H1 (cell line): ENCODE results near the gene GRM4. TPM values are rescaled to one million over a fixed set of nuclear protein-coding genes. Genes with fewer than 3 reads are reported as not detected.

ENCODE experiments used
- BRCA1 ChIP-seq: IDR thresholded peaks from 2 replicates; pipeline ENCODE4 v1.6.1; 2012; ENCODE audit warnings: low read depth, low read length, improper control_type of control experiment
- EP300 ChIP-seq, 2 experiments: IDR thresholded peaks; 1 replicate in 1 of 2; 2 replicates in 1 of 2; pipeline ENCODE4 v1.6.1; 2011 to 2012; ENCODE audit warnings: low read depth in 2 of 2, low read length in 2 of 2, mild to moderate bottlenecking in 2 of 2, borderline replicate concordance in 1 of 2, inconsistent platforms in 1 of 2, moderate library complexity in 1 of 2
- RBBP5 ChIP-seq: IDR thresholded peaks from 2 replicates; pipeline ENCODE4 v1.7.1; 2012; ENCODE audit warnings: low read depth, mild to moderate bottlenecking, inconsistent platforms, low read length, moderate library complexity, borderline replicate concordance
- SIN3A ChIP-seq, 2 experiments: IDR thresholded peaks in 1 of 2; conservative IDR thresholded peaks in 1 of 2; 2 replicates each; pipeline ENCODE4 v1.6.1; 2011 to 2012; ENCODE audit warnings: low read length in 2 of 2, improper control_type of control experiment in 1 of 2, low read depth in 1 of 2, mild to moderate bottlenecking in 1 of 2
- SIRT6 ChIP-seq: IDR thresholded peaks from one replicate; pipeline ENCODE4 v1.7.1; 2012; ENCODE audit warnings: low read length, inconsistent platforms
- SP2 ChIP-seq: IDR thresholded peaks from 2 replicates; pipeline ENCODE4 v1.6.1; 2012; ENCODE audit warnings: mild to moderate bottlenecking, low read length, inconsistent platforms
- SRF ChIP-seq: IDR thresholded peaks from 2 replicates; pipeline ENCODE4 v1.6.1; 2011; ENCODE audit warnings: mild to moderate bottlenecking, low read depth, low read length, moderate library complexity
- ZNF274 ChIP-seq: IDR thresholded peaks from 2 replicates; pipeline ENCODE4 v1.7.0; 2012; ENCODE audit warnings: low read length, borderline replicate concordance; ENCODE audit errors: extremely low read depth
- polyA plus RNA-seq, 7 experiments: library from polyadenylated mRNA; depleted of rRNA in 3 of 7; stranded (reverse) in 5 of 7; unstranded in 2 of 7; fragments of >200 nt in 5 of 7; fragments of 200-250 nt in 2 of 7; gene quantifications; 1 replicate in 5 of 7; 2 replicates in 1 of 7; 4 replicates in 1 of 7; pipeline versions ENCODE4 v1.2.1 to v1.2.3, GENCODE V29; 2011 to 2013; ENCODE audit warnings: missing spikeins in 2 of 7, mixed read lengths in 2 of 7
- total RNA-seq: library from RNA; stranded (reverse); fragmentation: NEBNext Ultra II Directional; extraction: Animal tissue kit (Norgen Biotek cat#: 25700); gene quantifications from 2 replicates; pipeline ENCODE4 v1.2.1, GENCODE V29; 2021

Gene GRM4
- total and polyA plus RNA-seq, 2 of the 8 experiments (the other 6 are each of a cell fraction or from before 2014, with no cell fraction given), result 19.6 to 21.5 TPM

- TF ChIP-seq EP300 (IDR thresholded peaks at IDR 0.05; ENCODE audit: borderline replicate concordance in 1 of 2, low read depth in 2 of 2, low read length in 2 of 2), result no peak
- TF ChIP-seq RBBP5, result no peak
- no peak for TF ChIP-seq ZNF274
- TF ChIP-seq SP2, result no peak
- no peak for TF ChIP-seq SIN3A (conservative IDR thresholded peaks at IDR 0.05 in 1 of 2, IDR thresholded peaks at IDR 0.05 in 1 of 2; ENCODE audit: low read depth in 1 of 2, low read length in 2 of 2)
- no peak for TF ChIP-seq SRF
- TF ChIP-seq BRCA1, result no peak
- no peak for TF ChIP-seq SIRT6
- TF ChIP-seq, all 59 proteins: peak for 0
These were observed 100.8 kb downstream of the GRM4 start (continued) for GRCh38 chr6:34044945-34045595.
